PC-3 (cell line): ENCODE data around the gene TMCO6. TPM values are rescaled to one million over a fixed set of nuclear protein-coding genes. Genes with fewer than 3 reads are reported as not detected.

Experiments
- ATAC-seq: fragments of 200-7000 bp; cut with Tn5 transposase; 2 replicates; pipeline ENCODE4 v1.9.1; 2020; ENCODE audit warnings: mild to moderate bottlenecking, moderate library complexity
- BruUV-seq: library from RNA; stranded (reverse); fragments of 400-500 nt; replicated peaks from 2 replicates; lab custom pipeline; 2021; lab: Mats Ljungman, UMichigan
- CTCF ChIA-PET: fragments of 300-600 bp; sonication (Branson Sonifier 250); formaldehyde crosslinking; loops from one replicate; lab custom pipeline; 2022; ENCODE audit warnings: antibody characterized with exemption; lab: Charles Lee
- POLR2A ChIA-PET: fragments of 300-600 bp; sonication (Branson Sonifier 250); formaldehyde crosslinking; loops from one replicate; lab custom pipeline; 2022; ENCODE audit warnings: antibody characterized with exemption; ENCODE audit not compliant: unreplicated experiment; lab: Charles Lee
- DNase-seq: peaks from one replicate; pipeline ENCODE4 v3.0.0-alpha.2; 2015
- H2AFZ ChIP-seq: fragments of 300-600 bp; sonication (generic); 2 replicates; pipeline ENCODE4 v1.6.0; 2016; ENCODE audit warnings: antibody characterized with exemption, low read length
- H3F3A ChIP-seq: fragments of 300-600 bp; sonication (generic); one replicate; pipeline ENCODE4 v1.6.0; 2017; ENCODE audit warnings: antibody characterized with exemption, low read length, control low read depth, mild to moderate bottlenecking; ENCODE audit not compliant: unreplicated experiment
- H3K27ac ChIP-seq: fragments of 300-600 bp; sonication (generic); 2 replicates; pipeline ENCODE4 v1.5.1; 2016; ENCODE audit warnings: mild to moderate bottlenecking, low read length
- H3K27me3 ChIP-seq: fragments of 300-600 bp; sonication (generic); 2 replicates; pipeline ENCODE4 v1.6.1; 2016; ENCODE audit warnings: low read length, mixed read lengths
- H3K36me3 ChIP-seq: fragments of 300-600 bp; sonication (generic); 2 replicates; pipeline ENCODE4 v1.6.1; 2016; ENCODE audit warnings: low read depth, mixed run types, low read length, mixed read lengths
- H3K4me1 ChIP-seq: fragments of 300-600 bp; sonication (generic); 2 replicates; pipeline ENCODE4 v1.5.1; 2016; ENCODE audit warnings: low read length; ENCODE audit not compliant: insufficient read depth
- H3K4me2 ChIP-seq: fragments of 300-600 bp; sonication (generic); 2 replicates; pipeline ENCODE4 v1.6.0; 2016; ENCODE audit warnings: low read length
- H3K4me3 ChIP-seq: fragments of 300-600 bp; sonication (generic); 2 replicates; pipeline ENCODE4 v1.5.1; 2016; ENCODE audit warnings: mild to moderate bottlenecking, low read length, mixed read lengths
- H3K79me2 ChIP-seq: fragments of 300-600 bp; sonication (generic); 2 replicates; pipeline ENCODE4 v1.6.1; 2017; ENCODE audit warnings: low read length, mixed read lengths
- H3K9ac ChIP-seq: fragments of 300-600 bp; sonication (generic); 2 replicates; pipeline ENCODE4 v1.6.0; 2016; ENCODE audit warnings: mild to moderate bottlenecking, low read length
- H3K9me2 ChIP-seq: fragments of 300-600 bp; sonication (generic); replicated peaks from 2 replicates; pipeline ENCODE4 v1.6.1; 2016; ENCODE audit warnings: mixed run types, low read length, mixed read lengths
- H3K9me3 ChIP-seq: fragments of 300-600 bp; sonication (generic); 2 replicates; pipeline ENCODE4 v1.6.1; 2016; ENCODE audit warnings: low read length, mixed read lengths
- H4K20me1 ChIP-seq: fragments of 300-600 bp; sonication (generic); 2 replicates; pipeline ENCODE4 v1.6.1; 2016; ENCODE audit warnings: low read length, mixed read lengths
- CTCF ChIP-seq: fragments of 300-600 bp; sonication (generic); conservative IDR thresholded peaks from 2 replicates; pipeline ENCODE4 v1.5.1; 2017; ENCODE audit warnings: antibody characterized with exemption, low read depth, mild to moderate bottlenecking, low read length
- EZH2 ChIP-seq: fragments of 300-600 bp; sonication (generic); IDR thresholded peaks from one replicate; pipeline ENCODE4 v1.6.1; 2017; ENCODE audit warnings: antibody characterized with exemption, mild to moderate bottlenecking, low read length; ENCODE audit not compliant: unreplicated experiment
- EZH2phosphoT487 ChIP-seq: fragments of 300-600 bp; sonication (generic); IDR thresholded peaks from 2 replicates; pipeline ENCODE4 v1.6.1; 2018; ENCODE audit warnings: mild to moderate bottlenecking, antibody characterized with exemption, low read length, borderline replicate concordance
- intact Hi-C: fragments of 100-400 bp; cut with micrococcal nuclease; formaldehyde crosslinking; loops from 2 replicates; pipeline ENCODE4 v1.9.0; 2023
- total RNA-seq: library from RNA; depleted of rRNA; stranded (reverse); fragments of >200 nt; gene quantifications from 2 replicates; pipeline ENCODE4 v1.2.3, GENCODE V29; 2014

TMCO6 gene
- total RNA-seq, 1 experiment from 2014 or later, result 16.5 TPM

GRCh38 chr5:140605879-140606278, 33.4 kb upstream of the TMCO6 start:
- no TSS peak for BruUV-seq
- H3K79me2 ChIP-seq, result no peaks in the 10 kb centered on the region
- intact Hi-C loops, result no loop called here
- H2AFZ ChIP-seq, result no peak overlapping the region
- H3K4me1 ChIP-seq, result no peaks in the 10 kb centered on the region
- CTCF ChIA-PET, result no interaction called here
- DNase-seq (no peak), ATAC-seq (no peak)
- H3K27ac ChIP-seq, result no peak overlapping the region
- no peaks in the 10 kb centered on the region for H4K20me1 ChIP-seq
- no peak overlapping the region for H3K4me2 ChIP-seq
- H3K4me3 ChIP-seq, result no peak overlapping the region
- H3K9me3 ChIP-seq, result no peaks in the 10 kb centered on the region
- H3F3A ChIP-seq, result no peaks in the 10 kb centered on the region
- POLR2A ChIA-PET, result no interaction called here
- no peak overlapping the region for H3K9ac ChIP-seq
- H3K9me2 ChIP-seq, result no peaks in the 10 kb centered on the region
- no peaks in the 10 kb centered on the region for H3K27me3 ChIP-seq
- TF ChIP-seq EZH2phosphoT487, result no peak
- no peak for TF ChIP-seq EZH2
- TF ChIP-seq CTCF, result no peak
- no peaks in the 10 kb centered on the region for H3K36me3 ChIP-seq

- no peaks in the 10 kb centered on the region for H3K9me3 ChIP-seq
- no peak for TF ChIP-seq EZH2phosphoT487
- H3K79me2 ChIP-seq, result no peaks in the 10 kb centered on the region
- no peaks in the 10 kb centered on the region for H3K9me2 ChIP-seq
- H3K4me3 ChIP-seq, result no peak overlapping the region
- H3F3A ChIP-seq, result no peaks in the 10 kb centered on the region
- BruUV-seq, result no TSS peak
- H3K36me3 ChIP-seq, result no peaks in the 10 kb centered on the region
- H3K27ac ChIP-seq, result no peak overlapping the region
- intact Hi-C loops, result no loop called here
- no peak overlapping the region for H3K9ac ChIP-seq
- CTCF ChIA-PET, result no interaction called here
- no peaks in the 10 kb centered on the region for H4K20me1 ChIP-seq
- H3K4me1 ChIP-seq, result no peaks in the 10 kb centered on the region
- DNase-seq (no peak), ATAC-seq (no peak)
- no peak overlapping the region for H3K4me2 ChIP-seq
- H2AFZ ChIP-seq, result no peak overlapping the region
- no peaks in the 10 kb centered on the region for H3K27me3 ChIP-seq
- POLR2A ChIA-PET, result no interaction called here
Observed at GRCh38 chr5:140607031-140607430, 32.2 kb upstream of the TMCO6 start.

- Histone ChIP-seq H3F3A (no peaks in the 10 kb centered on the region), H3K79me2 (no peaks in the 10 kb centered on the region), H3K27ac (no peak overlapping the region), H3K36me3 (no peaks in the 10 kb centered on the region), H3K9me2 (no peaks in the 10 kb centered on the region), H2AFZ (no peak overlapping the region), H3K4me1 (no peaks in the 10 kb centered on the region), H3K9ac (no peak overlapping the region), H4K20me1 (no peaks in the 10 kb centered on the region), H3K4me2 (no peak overlapping the region), H3K9me3 (no peaks in the 10 kb centered on the region), H3K4me3 (no peak overlapping the region), H3K27me3 (no peaks in the 10 kb centered on the region)
- no peak for ATAC-seq
- POLR2A ChIA-PET, result no interaction called here
- CTCF ChIA-PET, result no interaction called here
- DNase-seq, result no peak
- TF ChIP-seq EZH2 (no peak), EZH2phosphoT487 (no peak), CTCF (no peak)
- intact Hi-C loops, result no loop called here
- no TSS peak for BruUV-seq
Observed at GRCh38 chr5:140608722-140609121, 30.5 kb upstream of the TMCO6 start.
